Parathyroid adenoma (tissue), 2 donors: ENCODE measurements around the gene ARFGEF2.

Source experiments
- H2AFZ ChIP-seq: fragments of 300-600 bp; sonication (generic); one replicate; pipeline ENCODE4 v1.7.0; 2017; ENCODE audit warnings: antibody characterized with exemption, mild to moderate bottlenecking
- H3K27ac ChIP-seq: fragments of 300-600 bp; sonication (generic); one replicate; pipeline ENCODE4 v1.7.0; 2017
- H3K27me3 ChIP-seq: fragments of 300-600 bp; sonication (generic); one replicate; pipeline ENCODE4 v1.7.0; 2017; ENCODE audit warnings: low read length; ENCODE audit not compliant: control insufficient read depth, insufficient read depth
- H3K36me3 ChIP-seq: fragments of 300-600 bp; sonication (generic); one replicate; pipeline ENCODE4 v1.7.0; 2017; ENCODE audit warnings: low read length; ENCODE audit not compliant: control insufficient read depth, insufficient read depth
- H3K4me1 ChIP-seq: fragments of 300-600 bp; sonication (generic); one replicate; pipeline ENCODE4 v1.7.0; 2017; ENCODE audit warnings: control low read depth
- H3K4me2 ChIP-seq: fragments of 300-600 bp; sonication (generic); one replicate; pipeline ENCODE4 v1.7.0; 2017; ENCODE audit warnings: low read length
- H3K4me3 ChIP-seq: fragments of 300-600 bp; sonication (generic); one replicate; pipeline ENCODE4 v1.7.0; 2017; ENCODE audit warnings: low read depth, low read length
- H3K79me2 ChIP-seq: fragments of 300-600 bp; sonication (generic); one replicate; pipeline ENCODE4 v1.7.0; 2017; ENCODE audit warnings: control low read depth
- H3K9ac ChIP-seq: fragments of 300-600 bp; sonication (generic); one replicate; pipeline ENCODE4 v1.7.0; 2017; ENCODE audit warnings: mild to moderate bottlenecking
- H3K9me3 ChIP-seq: fragments of 300-600 bp; sonication (generic); one replicate; pipeline ENCODE4 v1.7.0; 2017; ENCODE audit warnings: low read length; ENCODE audit not compliant: control insufficient read depth
- CTCF ChIP-seq: fragments of 300-600 bp; sonication (generic); IDR thresholded peaks from one replicate; pipeline ENCODE4 v1.7.0; 2017; ENCODE audit warnings: antibody characterized with exemption, mild to moderate bottlenecking
- donor health status: primary hyperparathyroidism.

Gene ARFGEF2

GRCh38 chr20:49043000-49043399, 121.5 kb downstream of the ARFGEF2 start:
- Histone ChIP-seq H2AFZ (no peak overlapping the region), H3K79me2 (peaks cover 11% of the 10 kb centered on the region), H3K36me3 (no peaks in the 10 kb centered on the region), H3K4me3 (no peak overlapping the region), H3K27ac (no peak overlapping the region), H3K4me2 (no peak overlapping the region), H3K4me1 (peaks cover 9% of the 10 kb centered on the region), H3K9ac (no peak overlapping the region), H3K27me3 (no peaks in the 10 kb centered on the region), H3K9me3 (no peaks in the 10 kb centered on the region)
- no peak for TF ChIP-seq CTCF

GRCh38 chr20:49045440-49046086, 124.1 kb downstream of the ARFGEF2 start:
- Histone ChIP-seq H3K79me2 (peaks cover 30% of the 10 kb centered on the region), H3K4me1 (peaks cover 10% of the 10 kb centered on the region), H3K36me3 (no peaks in the 10 kb centered on the region), H3K27ac (peak overlapping the region; percentile 68), H3K4me3 (peak overlapping the region; percentile 98), H3K4me2 (peak overlapping the region; percentile 81), H2AFZ (peak overlapping the region; percentile 85), H3K9me3 (no peaks in the 10 kb centered on the region), H3K27me3 (no peaks in the 10 kb centered on the region), H3K9ac (no peak overlapping the region)
- TF ChIP-seq CTCF = no peak

- H3K9ac ChIP-seq = no peak within 1 kb of the TSS
- peaks cover 10% of the 10 kb centered on the region for H3K4me1 ChIP-seq
- no peaks in the 10 kb centered on the region for H3K27me3 ChIP-seq
- H3K9me3 ChIP-seq = no peaks in the 10 kb centered on the region
- H3K4me3 ChIP-seq = peak within 1 kb of the TSS; percentile 98
- peaks cover 38% of the 10 kb centered on the region for H3K79me2 ChIP-seq
- H3K36me3 ChIP-seq = no peaks in the 10 kb centered on the region
- H3K27ac ChIP-seq = peak within 1 kb of the TSS; percentile 68
- peak within 1 kb of the TSS; percentile 81 for H3K4me2 ChIP-seq
- peak within 1 kb of the TSS; percentile 85 for H2AFZ ChIP-seq
- no peak for TF ChIP-seq CTCF
Measured at GRCh38 chr20:49046087-49046900, 124.8 kb downstream of the ARFGEF2 start, which contains the start of gene CSE1L. Gene CSE1L (plus strand): TSS chr20:49046312. CDS start chr20:49058464, 12,152 bp downstream.

GRCh38 chr20:49052334-49052733, 130.8 kb downstream of the ARFGEF2 start:
- peaks cover 5% of the 10 kb centered on the region for H3K4me1 ChIP-seq
- H3K27ac ChIP-seq = no peak overlapping the region
- no peak for TF ChIP-seq CTCF
- no peak overlapping the region for H3K4me2 ChIP-seq
- H3K4me3 ChIP-seq = no peak overlapping the region
- H3K9ac ChIP-seq = no peak overlapping the region
- no peaks in the 10 kb centered on the region for H3K36me3 ChIP-seq
- H3K79me2 ChIP-seq = peaks cover 70% of the 10 kb centered on the region
- no peak overlapping the region for H2AFZ ChIP-seq
- H3K27me3 ChIP-seq = no peaks in the 10 kb centered on the region
- H3K9me3 ChIP-seq = no peaks in the 10 kb centered on the region
